Measurements from ENCODE around the gene DDX24.

DNA sequence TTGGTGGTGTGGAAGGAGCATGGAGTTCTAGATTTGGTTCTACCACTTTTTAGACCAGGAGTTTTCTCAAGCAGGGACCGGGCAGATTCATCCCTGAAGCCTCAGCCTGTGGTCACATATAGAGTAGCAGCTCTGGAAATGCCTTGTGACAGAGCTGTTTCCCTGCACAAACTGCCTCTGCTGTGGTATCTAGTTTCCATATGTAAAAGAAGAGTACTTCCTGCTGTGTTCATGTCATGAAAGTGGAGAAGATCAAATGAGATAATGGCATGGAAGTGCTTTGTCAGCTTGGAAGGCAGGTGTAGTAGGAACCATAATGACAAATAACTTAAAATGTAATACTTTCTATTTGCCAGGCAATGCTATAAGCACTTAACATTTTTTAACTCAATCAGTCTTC, 28.8 kb downstream of the DDX24 start:
- TF ChIP-seq CTCF (IDR thresholded peaks at IDR 0.05) (no peak), POLR2A (IDR thresholded peaks at IDR 0.05) (no peak)
